Measurements from ENCODE around the gene SUN2.
"Not testable (repeated sequence)": the region's sequence is repeated elsewhere in the genome, so short reads cannot be mapped to it uniquely, and the experiment has no call there.

Gene SUN2

GRCh38 chr22:38755911-38756532, at the start of gene SUN2:
SUN2 (minus strand) TSS chr22:38755998; CDS start chr22:38752628, 3,370 bp downstream.
- peak; percentile 96 for DNase-seq

- DNase-seq: not testable (repeated sequence)
Measured at GRCh38 chr22:38805041-38805593, 49.3 kb upstream of the SUN2 start.

GRCh38 chr22:38802671-38803121, 46.9 kb upstream of the SUN2 start:
- no peak for DNase-seq

DNA sequence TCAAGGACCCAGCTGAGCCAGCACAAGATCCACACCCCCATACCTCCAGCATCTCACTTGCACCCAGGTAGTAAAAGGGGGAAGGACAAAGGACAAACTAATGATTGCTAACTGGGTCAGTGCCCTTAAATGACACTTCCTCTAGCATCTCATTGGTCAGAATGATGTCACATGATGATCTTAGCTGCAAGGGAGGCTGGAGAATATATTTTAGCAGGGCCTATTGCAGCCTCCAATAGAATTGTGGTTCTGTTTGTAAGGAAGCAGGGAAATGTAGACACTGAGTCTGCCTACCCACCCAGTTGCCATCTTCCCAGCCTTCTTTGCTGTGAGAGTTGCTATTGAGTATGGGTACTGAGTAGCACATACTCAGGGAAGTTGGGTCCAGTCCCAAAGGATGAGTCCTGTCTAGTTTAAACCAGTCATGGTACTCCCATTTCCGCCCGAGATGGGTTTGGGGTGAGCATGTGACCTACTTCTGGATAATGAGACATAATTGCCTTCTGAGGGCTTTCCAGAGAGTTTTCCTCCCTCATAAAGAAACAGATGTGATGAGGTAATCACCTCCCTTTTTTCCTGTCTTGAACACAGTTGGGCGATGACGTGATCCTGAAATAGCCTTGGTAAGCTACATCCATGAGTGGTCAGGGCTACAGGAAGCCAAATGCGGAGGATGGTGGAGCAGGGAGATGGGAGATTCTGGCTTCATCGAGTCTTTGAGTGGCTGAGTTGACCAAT, 43.6 kb upstream of the SUN2 start:
- no peak for DNase-seq

DNA sequence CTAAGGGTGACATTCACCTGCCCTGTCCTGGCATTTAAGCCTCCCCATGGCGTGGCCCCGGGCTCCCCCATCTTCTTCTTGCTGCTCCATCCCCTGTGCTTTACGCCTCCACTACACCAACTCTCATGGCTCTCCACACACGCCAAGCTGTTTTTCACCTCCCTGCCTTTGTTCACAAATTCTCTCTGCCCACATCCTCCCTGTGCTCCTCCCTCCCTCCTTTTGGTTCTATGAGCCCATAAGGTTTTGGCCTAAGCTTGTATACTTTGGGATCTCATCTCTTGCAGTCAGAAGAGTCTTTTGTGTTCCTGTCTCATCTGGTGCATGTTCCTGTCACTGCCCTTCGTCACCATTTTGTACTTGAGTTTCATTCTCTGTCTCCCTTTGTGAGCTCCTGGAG, 42.7 kb upstream of the SUN2 start:
- DNase-seq: no peak

DNA sequence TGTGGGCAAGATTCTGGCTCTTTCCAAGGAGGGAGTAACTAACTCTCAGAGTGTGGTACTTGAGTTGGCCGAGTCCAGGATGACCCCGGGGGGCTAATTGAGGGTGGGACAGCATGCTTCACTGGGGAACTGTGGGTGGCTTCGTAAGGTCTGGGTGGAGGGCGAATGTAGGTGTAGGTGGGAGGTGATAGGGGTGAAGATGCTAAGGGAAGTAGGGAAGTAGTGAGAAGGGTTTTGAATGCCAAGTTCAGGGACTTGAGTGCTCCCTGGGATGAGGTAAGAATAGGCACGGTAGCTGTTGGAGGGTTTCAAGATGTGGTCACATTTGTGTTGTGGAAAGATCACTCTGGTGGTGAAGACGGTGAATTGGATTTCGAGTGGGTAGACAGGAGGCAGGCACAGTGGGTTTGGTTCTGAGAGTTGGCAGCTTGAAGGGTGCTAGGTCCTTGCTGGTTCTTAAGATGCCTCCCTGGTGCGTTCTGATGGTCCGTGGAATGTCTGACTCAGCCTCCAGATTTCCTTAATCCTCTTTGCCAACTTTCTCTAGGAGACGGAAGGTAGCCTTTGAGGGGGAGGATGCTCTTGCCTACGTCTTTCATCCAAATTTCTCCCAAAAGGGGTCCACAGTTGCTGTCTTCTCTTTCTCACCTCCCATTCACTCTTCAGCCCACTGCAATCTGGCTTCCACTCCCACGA, 40.6 kb upstream of the SUN2 start:
- no peak for DNase-seq

DNA sequence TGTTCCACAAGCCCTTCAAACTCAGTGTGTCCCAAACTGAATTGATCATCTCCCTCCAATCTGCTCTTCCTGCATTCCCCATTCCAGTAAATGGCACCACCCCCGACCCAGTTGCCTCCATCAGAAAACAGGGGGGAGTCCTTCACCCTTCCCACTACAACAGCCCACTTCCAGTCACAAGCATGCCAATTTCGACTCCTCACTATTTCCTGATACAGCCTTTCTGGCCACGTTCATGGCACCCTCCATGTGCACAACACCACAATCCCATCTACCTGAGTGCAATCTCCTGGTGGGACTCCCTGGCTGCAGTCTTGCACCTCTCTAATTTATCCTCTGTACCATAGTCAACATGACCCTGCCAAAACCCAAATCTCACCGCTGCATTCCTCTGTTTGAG, 39.8 kb upstream of the SUN2 start:
- DNase-seq: no peak

- peak; percentile 97 for DNase-seq
Measured at GRCh38 chr22:38793721-38794466, 38.1 kb upstream of the SUN2 start, which contains the start of gene DNAL4. DNAL4 (minus strand) TSS chr22:38794143; CDS start chr22:38782731, 11,412 bp downstream.

- DNase-seq: peak; percentile 3
Measured at GRCh38 chr22:38793317-38793716, 37.5 kb upstream of the SUN2 start.

DNA sequence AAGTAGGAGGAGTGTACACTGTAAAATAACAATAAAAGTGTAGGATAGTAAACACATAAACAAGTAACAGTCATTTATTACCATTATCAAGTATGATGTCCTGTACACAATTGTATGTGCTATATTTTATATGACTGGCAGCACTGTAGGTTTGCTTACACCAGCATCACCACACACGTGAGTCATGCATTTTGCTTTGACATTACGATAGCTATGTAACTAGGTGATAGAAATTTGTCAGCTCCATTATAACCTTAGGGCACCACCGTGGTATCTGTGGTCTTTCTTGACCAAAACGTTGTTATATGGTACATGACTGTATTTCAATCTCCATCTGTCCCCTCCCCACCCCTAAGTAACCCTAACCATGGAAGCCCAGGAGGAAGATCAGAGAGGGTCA, 37.0 kb upstream of the SUN2 start:
- DNase-seq: peak; percentile 33

- no peak for DNase-seq
Measured at GRCh38 chr22:38789606-38790005, 33.8 kb upstream of the SUN2 start.

DNA sequence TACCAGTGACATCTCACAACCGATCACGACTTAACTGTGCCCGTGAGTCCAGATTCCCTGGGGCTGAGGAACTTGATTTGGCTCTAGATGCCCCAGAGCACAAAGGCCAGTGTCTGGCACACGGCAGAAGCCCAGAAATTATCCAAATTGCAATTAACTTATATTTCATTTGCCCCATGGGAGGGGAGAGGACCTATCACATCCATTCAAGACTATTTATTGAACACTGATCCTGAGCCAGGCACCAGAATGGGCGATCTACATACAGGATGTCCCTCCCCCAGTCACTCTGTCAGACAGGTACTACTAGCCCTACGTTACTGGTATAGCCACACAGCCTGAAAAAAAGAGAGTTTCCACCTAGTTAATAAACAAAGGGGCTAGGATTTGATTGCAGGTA, 33.0 kb upstream of the SUN2 start:
- no peak for DNase-seq

GRCh38 chr22:38788021-38788816, 32.4 kb upstream of the SUN2 start:
- no peak for DNase-seq

DNA sequence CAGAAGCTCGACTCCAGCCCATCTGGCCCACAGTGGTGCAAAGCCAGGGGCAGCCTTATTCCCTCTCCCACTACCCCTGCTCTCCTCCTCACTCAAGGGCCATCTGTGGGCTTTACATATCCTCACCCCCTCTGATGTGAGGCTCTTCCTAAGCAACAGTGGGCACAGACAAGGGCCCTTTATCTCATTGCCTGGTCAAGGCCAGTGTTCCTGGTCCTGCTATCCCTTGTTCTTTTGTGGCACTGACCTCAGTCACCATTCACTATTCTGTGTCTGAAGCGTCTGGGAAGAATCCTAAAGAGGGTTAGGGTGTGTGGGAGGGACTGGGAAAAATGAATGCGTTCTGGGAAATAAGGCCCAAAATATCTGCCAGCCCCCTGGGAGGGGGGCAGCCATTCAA, 30.8 kb upstream of the SUN2 start:
- DNase-seq: no peak

DNA sequence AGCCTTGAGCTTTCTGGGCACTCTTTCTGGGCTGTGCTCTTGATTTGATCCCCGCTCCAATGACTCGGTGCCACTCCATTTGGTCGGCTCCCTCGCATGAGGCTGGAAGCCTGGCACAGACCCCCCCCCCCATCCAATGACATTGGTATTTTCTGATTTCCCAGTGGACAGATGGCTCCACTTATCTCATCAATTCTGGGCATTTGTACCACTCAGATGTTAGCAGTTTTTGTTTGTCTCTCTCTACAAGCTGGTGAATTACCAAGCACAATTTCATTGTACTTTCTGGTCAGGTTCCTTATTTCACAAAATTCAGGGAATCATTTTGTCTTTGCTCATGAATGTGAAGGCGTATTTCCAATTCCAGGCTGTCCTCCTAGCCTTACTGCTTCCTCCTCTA, 29.1 kb upstream of the SUN2 start:
- no peak for DNase-seq

GRCh38 chr22:38784035-38784434, 28.2 kb upstream of the SUN2 start:
- DNase-seq: no peak

GRCh38 chr22:38783095-38783615, 27.4 kb upstream of the SUN2 start:
- no peak for DNase-seq

- no peak for DNase-seq
Measured at GRCh38 chr22:38782402-38783094, 26.8 kb upstream of the SUN2 start.

DNA sequence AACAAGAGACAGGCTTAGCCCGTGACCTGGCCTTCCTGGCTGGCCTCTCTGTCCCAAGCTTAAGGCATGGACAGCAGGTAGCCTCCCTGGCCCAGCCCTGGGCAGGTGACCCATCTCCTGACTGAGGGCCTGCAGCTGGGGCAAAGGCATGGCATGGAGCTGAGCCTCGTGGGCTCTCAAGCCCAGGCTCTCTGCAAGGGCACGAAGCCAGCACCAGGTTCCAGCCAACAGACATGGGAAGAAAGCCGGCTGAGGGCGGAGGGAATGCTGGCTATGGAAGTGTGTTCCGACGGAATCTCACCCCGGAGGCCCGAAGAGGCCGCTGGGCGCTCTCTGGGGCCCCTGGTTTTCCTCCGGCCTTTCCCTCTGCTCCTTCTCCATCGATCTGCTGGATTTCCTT, 25.2 kb upstream of the SUN2 start:
- DNase-seq: no peak

DNA sequence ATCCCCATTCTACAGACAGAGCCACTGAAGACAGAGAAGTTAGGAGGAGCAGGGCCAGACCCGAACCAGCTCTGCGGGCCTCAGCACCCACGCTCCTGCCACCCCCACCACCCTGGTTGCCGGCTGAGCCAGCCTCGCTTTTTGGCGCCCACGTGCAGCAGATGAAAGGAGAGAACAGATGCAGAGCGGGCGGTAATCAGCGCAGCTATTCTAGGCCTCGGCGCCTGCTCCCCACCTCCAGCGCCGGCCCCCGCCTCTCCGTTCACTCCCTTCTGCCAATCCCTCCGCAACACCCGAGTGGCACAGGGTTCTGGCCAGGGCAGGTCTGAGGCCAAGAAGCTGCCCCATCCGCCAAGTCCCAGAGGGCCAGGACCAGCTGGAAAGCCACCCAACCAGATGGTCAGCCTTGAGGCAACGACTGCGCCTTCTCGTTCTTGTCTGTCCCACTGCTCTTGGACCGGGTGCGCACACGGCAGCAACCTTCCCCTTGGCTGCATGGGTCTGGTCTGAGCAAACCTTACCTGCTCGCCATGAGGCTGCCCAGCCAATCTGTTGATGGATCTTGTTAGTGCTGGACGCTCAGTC, 21.4 kb upstream of the SUN2 start:
- no peak for DNase-seq

GRCh38 chr22:38776086-38776485, 20.3 kb upstream of the SUN2 start:
- no peak for DNase-seq
